NCI-H345 treated with DMSO at 0.1 percent for 48 hours (cell line): ENCODE results near the gene TRIM65.
"Not testable (repeated sequence)": the region's sequence is repeated elsewhere in the genome, so short reads cannot be mapped to it uniquely, and the experiment has no call there.

Experiments
- DNase-seq: peaks from one replicate; lab custom pipeline; 2025; ENCODE audit not compliant: unreplicated experiment; lab: John Stamatoyannopoulos, UW

The TRIM65 gene

DNA sequence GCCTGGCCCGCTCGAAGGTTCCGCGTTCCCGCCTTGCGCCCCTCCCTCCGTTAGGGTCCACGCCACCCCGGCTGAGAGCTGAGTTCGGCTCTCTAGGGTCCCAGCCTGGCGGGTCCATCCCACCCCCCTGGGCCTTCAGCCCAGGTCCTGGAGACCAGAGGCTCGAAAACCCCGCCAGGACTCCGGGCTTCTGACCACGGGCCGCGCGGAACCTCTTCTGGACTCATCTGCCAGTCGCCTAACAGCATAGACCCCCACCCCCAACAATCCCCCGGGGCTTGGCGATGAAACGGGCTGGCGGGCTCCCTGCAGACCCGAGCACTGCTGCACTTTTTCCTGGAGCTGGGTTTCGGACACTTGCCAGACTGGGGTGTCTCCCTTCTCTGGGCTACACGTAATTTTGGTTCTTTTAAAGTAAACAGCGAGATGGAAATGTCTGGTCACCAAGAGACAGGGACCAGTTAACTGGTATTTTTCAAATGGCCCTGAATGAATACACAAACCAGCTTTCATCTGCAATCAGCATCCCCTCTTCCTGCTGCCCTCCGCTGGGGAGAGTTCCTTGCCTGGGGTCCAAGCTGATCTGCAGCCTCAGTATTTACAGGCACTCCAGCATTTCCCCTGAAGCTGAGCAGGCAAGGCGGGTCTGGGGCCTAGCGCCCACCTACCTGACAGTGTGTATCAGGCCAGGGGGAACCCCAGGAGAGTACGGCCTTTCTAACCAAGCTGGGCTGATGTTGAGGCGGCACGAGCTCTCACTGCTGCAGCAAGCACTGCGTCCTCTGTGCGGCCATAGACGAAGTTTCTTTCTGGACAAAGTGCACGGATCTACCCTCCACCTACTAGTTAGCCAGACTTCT lies 639 bp upstream of the TRIM65 start:
- no peak for DNase-seq

DNA sequence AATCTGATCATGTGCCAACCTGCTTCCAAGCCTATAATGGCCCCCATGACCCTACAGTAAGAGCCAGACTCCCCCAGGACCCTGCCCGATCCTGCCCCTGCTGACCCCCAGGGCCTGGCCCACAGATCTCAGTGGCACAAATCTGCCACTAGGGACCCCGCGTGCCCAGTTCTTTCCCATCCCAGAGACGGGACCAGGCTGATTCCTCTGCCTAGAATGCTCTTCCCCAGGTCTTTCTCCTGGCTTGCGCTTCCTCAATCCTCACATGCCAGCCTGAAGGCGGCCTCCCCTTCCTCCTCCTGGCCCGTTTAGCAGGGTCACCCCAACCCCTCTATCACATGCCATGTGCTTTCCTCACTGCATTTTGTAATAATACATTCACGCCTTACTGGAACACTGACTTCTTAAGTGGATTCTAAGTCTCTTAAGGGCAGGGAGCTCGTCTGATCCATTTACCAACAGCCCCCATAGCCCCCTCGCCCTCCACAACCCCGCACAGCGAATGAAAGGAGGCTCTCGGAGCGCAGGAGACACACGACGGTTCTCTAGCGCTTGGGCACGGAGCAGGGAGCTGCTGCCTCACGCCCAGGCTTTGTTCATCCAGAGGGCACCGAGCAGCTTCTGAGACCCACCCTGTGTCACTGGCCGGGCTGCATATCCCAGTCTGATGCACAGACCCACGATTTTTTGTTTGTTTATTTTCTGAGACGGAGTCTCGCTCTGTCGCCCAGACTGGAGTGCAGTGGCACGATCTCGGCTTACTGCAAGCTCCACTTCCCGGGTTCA lies 1.2 kb downstream of the TRIM65 start:
- DNase-seq = no peak

DNA sequence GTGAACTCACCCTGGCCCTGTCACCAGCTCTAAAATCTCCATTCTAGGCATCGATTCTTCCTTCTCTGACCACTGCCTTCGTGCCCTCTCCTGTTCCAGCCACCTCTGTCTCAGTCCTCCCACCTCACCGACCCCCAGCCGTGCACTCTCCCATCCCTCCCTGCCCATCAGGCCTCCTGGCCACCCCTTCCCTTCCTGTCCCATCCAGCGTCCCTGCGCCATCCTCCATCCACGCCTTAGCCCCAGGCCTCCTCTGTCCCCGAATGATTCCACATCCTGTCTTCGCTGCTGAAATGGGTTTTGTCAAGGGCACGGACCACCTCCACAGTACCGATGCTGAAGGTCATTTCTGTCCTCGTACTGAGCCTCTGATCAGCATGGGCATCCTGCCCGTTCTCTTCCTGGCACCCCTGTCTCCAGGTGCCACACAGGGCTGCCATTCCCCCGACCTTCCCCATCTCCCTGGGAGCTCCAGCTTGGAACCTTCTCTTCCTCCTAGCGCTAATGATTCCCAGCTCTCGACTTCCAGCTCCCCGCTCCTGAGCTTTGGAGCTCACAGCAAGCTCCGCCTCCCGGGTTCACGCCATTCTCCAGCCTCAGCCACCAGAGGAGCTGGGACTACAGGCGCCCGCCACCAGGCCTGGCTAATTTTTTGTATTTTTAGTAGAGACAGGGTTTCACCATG lies 2.6 kb downstream of the TRIM65 start:
- DNase-seq = no peak

DNA sequence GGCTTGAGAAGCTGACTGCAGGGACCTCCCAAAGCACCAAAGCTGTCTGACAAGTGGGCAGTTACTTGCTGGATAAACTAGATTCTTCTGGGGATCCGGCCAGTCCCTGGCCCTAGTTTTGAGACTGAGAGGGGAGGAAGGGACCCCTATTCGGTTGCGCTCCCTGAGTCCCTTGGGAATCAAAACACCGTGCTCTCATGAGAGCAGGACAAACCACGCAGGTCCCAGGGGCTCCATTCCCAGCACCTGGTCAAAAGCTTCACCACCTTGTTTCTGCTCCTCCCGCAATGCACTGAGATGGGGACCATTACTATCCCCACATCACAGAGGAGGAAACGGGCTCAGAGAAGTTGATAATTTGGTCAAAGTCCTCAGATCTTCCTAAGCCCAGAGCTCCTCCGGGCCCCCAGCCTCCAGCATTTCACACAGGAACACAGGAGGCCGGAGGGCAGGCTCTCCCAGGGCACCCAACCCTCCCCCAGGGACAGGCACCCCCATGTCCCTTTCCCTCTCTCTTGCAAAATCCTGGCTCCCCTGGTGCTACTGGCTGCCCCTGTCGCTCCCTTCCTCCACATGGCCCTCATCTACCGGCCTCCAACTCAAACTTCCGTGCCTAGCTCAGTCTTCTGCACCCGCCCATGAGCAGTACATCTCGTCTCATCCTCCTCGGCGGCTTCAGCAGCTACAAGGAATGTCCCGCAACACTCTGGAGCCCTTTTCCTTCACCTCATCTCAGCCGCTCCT lies 3.3 kb downstream of the TRIM65 start:
- no peak for DNase-seq

DNA sequence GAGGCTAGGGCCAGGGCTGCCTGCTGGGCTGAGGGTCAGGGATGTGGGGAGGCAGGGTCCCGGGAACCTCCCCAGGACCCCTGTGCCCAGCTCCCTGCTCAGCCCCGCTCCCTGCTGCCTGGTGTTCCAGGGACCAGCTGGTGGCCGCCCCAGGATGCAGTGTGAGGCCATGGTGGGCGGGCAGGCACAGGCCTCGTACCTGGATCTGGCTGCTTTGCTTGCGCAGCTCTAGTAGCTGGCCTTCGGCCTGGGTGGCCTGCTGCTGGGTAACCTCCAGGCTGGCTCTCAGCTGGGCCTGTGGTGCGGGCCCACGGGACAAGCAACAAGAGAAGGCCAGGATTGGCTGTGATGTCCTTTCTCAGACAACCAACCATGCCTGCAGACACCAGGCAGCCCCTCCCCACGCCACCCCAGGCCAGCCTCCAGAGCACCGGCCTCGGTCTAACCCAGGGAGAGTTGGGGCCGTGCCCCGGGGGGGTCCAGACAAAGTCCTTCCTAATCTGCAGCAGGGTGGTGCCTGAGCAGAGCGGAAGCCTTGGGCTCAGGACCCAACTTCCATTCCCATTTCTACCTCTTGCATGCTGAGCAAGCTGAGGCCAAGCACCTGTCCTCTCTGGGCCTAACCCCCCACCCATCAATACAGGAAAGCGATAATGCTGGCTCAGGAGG lies 4.1 kb downstream of the TRIM65 start:
- DNase-seq = no peak

DNA sequence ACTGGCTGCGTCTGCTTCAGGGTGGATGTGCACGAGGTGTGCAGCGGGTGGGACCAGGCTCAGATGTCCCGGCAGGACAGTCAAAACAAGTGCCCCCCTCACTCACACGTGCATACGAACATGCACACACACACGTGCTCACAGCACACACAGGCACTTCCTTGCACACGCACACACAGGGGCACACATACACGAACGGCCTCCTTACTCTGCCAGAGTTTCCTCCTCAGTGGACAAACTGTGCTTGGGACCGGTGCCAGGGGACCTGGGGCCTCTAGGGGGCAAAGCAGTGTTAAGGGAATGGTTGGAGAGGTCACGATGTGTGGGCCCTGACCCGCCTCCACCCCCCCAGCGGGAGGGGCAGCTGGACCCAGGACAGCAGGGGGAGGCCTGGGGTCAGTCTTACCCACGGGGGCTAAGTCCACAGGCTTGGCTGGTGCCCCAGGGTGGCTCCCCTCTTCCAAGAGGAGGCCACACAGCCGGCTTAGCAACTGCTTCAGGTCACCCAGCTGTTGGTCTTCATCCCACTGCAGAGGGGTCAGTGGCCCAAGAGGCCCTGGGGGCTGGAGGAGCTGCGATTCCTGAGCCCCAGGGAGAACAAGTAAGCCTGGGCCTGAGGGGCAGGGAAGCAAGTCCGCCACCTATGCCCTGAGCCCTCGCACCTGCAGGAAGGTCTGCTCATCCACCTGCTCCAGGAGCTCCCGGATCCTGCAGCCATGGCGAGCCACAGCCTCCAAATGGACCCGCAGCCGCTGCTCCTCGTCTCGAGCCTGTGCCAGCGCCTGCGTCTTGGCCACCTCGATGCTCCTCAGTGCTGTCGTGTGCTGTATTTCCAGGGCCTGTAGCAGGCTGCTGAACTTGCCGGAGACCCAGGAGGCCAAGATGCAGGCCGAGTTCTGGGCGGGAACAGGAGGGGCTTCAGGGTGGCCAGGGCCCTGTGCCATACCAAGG lies 4.9 kb downstream of the TRIM65 start:
- DNase-seq = no peak

DNA sequence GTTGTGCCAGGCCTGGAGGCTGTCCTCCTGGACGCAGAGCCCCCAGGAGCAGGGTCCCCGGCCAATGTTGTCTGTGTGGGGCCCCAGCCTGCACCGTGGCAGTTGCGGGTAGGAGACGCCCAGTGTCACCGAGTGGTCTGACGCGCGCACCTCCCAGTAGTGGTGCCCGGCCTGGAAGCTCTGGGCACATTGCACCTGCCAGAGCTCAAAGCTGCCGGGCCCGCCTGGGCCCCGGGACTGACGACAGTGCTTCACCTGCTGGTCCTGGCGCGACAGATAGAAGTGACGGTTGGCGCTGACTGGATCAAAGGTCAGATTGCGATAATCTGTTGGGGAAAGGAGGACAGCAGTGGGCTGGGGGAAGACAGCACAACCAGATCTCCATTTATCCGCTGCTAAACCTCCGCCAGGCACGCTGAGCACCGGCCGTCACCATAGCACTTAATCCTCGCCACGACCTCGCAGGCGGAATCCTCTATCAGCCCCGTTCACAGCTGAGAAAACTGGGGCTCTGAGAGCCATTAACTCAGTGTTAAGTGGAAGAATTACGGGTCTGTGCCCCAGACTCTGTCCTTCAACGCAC lies 5.6 kb downstream of the TRIM65 start:
- no peak for DNase-seq

DNA sequence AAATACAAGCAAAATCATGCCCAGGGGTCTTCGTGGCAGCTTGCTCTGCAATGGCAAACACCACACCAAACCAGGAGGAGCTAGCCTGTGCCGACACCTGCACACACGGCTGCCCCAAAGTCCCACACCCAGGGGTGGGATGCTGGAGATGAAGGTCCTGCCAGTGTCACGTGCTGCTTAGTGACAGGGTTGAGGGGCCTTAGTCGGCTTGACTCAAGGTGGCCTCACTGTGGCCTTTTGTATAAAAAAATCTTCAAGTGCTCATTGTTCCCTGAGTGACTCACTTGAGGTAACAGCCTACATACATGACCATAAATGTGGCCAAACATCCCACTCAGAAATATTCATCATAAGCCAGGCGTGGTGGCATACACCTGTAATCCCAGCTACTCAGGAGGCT lies 7.3 kb downstream of the TRIM65 start:
- no peak for DNase-seq

DNA sequence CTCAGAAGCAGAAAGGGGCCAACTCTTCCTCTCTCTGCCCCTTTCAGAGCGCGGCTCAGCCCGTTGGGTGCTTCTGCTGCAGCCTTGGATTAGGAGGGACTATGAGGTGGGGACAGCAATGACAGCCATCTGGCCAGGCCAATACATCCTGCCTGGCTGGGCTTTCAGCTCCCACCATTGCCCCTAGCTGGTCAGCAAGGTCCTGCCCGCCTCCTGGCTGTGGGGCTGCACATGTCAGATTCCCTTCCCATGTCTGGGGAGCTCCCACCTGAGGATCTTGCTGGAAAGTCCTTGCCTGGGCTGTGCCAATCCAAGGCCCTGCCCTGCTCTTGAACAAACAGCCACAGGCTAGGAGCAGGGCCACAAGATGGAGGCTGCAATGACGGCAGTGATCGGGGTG lies 8.3 kb downstream of the TRIM65 start:
- DNase-seq = no peak

DNA sequence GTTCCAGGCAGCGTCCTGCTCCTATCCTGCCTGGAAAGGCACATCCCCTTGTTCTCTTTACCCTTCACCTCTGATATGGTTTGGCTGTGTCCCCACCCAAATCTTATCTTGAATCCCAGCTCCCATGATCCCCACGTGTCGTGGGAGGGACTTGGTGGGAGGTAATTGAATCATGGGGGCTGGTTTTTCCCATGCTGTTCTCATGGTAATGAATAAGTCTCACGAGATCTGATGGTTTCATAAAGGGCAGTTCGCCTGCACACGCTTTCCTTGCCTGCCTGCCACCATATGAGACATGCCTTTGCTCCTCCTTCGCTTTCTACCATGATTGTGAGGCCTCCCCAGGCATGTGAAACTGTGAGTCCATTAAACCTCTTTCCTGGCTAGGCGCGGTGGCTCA lies 10.9 kb downstream of the TRIM65 start:
- not testable (repeated sequence) for DNase-seq

DNA sequence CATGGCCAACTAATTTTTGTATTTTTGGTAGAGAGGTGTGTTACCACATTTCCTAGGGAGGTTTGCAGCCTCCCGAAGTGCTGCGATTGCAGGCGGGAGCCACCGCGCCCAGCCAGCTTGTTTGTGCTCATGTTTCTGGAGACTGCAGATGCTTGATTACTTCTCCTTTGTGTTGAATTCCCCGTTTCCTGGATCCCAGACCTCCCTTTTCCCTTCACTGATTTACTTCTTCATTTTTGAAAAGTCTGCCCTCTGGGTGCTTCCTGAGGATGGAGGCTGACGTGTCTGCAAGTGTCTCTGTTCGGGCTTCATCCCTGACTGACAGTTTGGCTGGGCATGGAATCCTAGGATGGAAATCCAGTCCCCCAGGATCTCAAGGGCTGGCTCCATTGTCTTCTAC lies 11.3 kb downstream of the TRIM65 start:
- DNase-seq = no peak

DNA sequence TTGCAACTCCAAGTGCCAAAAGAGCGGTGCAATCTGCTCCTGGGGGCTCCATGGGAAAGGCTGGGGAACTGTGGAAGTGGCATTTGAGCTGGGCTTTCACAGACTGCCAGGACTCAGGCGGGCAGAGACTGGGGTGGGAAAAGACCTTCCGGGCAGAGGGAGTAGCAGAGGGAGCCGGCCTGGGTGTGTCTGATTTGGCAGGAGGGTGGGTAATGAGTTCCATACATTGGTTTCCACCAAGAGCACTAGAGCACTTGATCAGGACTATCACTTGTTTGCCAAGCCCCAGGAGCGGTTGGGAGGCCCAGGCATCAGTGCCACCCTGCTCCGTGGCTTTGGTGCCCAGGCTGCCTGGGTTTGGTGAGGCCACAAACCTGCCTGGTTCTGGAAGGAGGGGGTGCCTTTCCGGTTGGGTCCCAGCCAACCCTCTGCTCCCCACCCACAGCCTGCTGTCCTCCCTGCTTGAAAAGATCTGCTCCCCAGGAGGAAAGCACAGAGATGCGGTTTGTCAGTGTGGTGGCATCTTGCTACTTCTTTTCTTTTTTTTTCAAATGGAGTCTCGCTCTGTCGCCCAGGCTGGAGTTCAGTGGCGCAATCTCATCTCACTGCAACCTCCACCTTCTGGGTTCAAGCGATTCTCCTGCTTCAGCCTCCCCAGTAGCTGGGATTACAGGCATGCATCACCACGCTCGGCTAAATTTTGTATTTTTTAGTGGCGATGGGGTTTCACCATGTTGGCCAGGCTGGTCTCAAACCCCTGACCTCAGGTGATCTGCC lies 14.9 kb downstream of the TRIM65 start:
- DNase-seq = no peak

DNA sequence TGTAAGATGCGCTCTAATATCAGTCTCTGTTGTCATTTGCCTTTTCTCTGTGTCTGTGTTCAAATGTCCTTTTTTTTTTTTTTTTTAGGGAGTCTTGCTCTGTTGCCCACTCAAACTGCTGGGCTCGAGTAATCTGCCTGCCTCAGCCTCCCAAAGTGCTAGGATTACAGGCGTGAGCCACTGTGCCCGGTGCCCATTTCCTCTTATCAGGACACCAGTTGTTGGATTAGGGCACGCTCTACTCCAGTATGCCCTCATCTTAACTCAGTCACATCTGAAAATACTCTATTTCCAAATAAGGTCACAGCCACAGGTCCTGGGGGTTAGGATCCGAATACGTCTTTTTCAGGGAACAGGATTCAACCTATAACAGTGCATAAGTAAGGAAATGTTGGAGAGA lies 16.5 kb downstream of the TRIM65 start:
- DNase-seq = no peak

DNA sequence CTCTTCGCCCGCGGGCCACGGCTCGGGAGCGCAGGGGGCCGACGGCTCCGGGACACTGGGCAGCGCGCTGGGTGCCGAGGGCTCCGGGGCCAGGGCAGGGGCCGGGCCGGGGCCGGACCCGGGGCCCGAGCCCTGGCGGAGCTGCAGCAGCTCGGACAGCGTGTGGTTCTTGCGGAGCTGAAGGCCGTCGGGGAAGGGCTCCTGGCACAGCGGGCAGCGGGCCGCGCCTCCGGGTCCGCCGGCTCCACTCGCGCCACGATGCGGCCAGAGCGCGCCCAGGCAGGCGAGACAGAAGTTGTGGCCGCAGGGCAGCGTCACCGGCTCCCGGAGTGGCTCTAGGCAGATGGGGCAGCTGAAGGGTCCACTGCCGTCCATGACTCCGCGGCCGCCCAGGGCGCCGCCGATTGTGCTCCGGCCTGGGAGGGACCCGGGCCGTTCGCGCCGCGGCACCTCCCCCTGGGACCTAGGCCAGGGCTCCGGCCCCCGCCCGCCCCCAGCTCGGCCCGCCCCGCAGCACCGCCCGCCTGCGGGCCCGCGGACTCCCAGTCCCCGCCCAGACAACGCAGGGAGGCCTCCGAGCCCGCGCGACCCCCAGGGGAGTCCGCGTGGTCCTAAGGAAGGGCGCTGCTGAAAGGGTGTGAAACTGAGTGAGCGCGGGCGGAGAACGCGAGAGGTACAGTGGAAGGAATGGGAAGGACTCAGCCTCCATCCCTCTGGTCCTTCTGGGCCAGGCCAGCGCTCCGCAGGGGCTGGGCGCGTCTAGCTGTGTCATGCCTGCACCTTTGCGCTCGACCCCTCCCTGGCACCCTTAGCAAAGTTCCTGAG lies 18.4 kb downstream of the TRIM65 start, which contains the start of gene TRIM47:
TSS of gene TRIM47 (minus strand) at position 408 of the 825 bp plus-strand sequence. CDS start at position 375, 33 bp downstream.
- no peak for DNase-seq

DNA sequence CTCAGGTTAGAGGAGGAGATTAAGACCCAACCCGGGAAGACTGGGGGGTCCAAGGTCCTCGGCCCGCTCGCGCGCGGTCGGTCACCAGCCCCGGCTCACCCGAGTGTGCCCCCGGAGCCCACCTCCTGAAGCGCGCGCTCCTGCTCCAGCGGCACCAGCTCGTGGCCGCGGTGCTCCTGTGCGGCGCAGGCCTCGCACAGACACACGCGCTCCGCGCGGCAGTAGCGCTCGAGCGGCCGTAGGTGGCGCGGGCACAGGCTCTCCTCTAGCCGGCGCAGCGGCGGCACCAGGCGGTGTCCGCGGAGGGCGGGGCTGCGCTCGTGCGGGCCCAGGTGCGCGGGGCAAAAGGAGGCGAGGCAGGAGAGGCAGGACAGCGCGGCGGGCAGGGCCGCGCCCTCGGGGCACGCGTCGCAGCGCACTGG lies 19.0 kb downstream of the TRIM65 start:
- peak; percentile 46 for DNase-seq

DNA sequence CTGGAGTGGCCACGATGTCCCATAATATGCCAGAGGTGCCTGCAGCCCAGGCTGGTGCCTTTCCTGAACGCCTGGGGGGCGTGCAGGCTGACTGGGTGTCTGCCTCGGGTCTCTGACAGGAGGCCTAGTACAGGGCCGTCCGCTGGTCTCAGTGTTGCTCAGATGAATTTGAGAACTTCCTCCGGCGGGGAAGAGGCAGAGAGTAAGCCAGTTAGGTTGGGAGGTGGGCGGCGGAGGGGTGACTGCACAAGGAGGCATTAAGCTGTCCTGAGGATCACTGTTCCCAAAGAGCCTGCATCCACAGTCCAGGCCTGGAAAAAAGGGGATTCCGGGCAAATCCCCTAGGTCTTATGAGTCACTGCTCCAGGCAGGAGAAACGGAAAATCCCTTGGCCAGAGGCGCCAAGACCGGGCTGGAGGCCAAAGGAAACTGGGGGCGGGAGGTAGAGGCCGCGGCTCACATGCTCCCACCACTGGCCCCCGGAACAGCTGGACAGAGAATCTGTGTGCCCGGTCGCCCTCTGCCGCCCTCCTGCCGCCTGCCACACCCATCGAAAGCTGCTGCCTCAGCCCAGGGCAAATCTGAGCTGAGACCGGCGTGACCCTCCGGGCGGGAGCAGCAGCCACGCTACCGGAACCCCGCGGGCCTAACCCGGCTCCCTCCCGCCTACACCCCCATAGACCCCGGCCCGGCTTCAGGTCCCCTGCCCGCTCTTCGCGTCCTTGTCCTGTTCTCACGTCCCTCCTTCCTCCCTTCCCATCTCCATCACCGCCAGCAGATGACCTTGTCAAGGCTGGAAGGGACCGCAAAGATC lies 19.6 kb downstream of the TRIM65 start:
- DNase-seq = no peak
